ENCODE measurements around the gene MACROD2. TPM values are rescaled to one million over a fixed set of nuclear protein-coding genes. Genes with fewer than 3 reads are reported as not detected.

Gene MACROD2
- total RNA-seq, 1 experiment from 2014 or later = 1.6 TPM

GRCh38 chr20:14897608-14898007 lies 902.3 kb downstream of the MACROD2 start:
- H2BK15ac ChIP-seq (ENCODE audit: low read depth, low read length) = no peak overlapping the region
- H3K23ac ChIP-seq (ENCODE audit: insufficient read length, low read depth, low read length) = no peak overlapping the region
- no peak overlapping the region for H4K91ac ChIP-seq (ENCODE audit: insufficient read length, low read depth, low read length)
- no peak overlapping the region for H3T11ph ChIP-seq (ENCODE audit: low read length)
- Mint-ChIP-seq H3K27ac (no peak overlapping the region), H3K9me3 (peaks cover 5 to 6% of the 10 kb centered on the region in 2 experiments), H3K4me3 (no peak overlapping the region), H3K27me3 (ENCODE audit: low read depth) (no peaks in the 10 kb centered on the region), H3K4me1 (peaks cover 0 to 6% of the 10 kb centered on the region in 2 experiments; a peak in 1 of 4 replicates), H3K36me3 (ENCODE audit: insufficient read depth in 1 of 3, low read depth in 3 of 3) (peaks cover 0 to 6% (median 0%) of the 10 kb centered on the region in 3 experiments; a peak in 3 of 7 replicates)
- no peaks in the 10 kb centered on the region for H3K4me1 ChIP-seq (ENCODE audit: insufficient read depth, low read length)
- no peaks in the 10 kb centered on the region for H4K20me1 ChIP-seq (ENCODE audit: control insufficient read depth, insufficient read depth, insufficient read length)
- no peaks in the 10 kb centered on the region for H3K9me3 ChIP-seq (ENCODE audit: control insufficient read depth, low read depth, low read length)
- no CpG with 5 or more reads among the region's 1 CpG for WGBS (ENCODE audit: extremely low coverage, insufficient read length, low lambda C conversion rate)
- H2AK5ac ChIP-seq (ENCODE audit: insufficient read length, low read length) = no peak overlapping the region
- H4K5ac ChIP-seq (ENCODE audit: insufficient read length, low read depth, low read length) = no peak overlapping the region
- no peak for TF ChIP-seq CTCF (conservative IDR thresholded peaks at IDR 0.05)
- H3K27ac ChIP-seq (ENCODE audit: insufficient read length, low read depth, low read length) = no peak overlapping the region
- DNase-seq = no peak
- no peak overlapping the region for H2BK12ac ChIP-seq (ENCODE audit: insufficient read length, low read depth, low read length)
- no peak overlapping the region for H3K56ac ChIP-seq (ENCODE audit: insufficient read length, low read depth, low read length)
- no peak overlapping the region for H2BK5ac ChIP-seq (ENCODE audit: insufficient read length, low read length)
- no peak overlapping the region for H3K18ac ChIP-seq (ENCODE audit: insufficient read length, low read depth, low read length)
- H4K8ac ChIP-seq (replicated peaks; ENCODE audit: insufficient read length, low read depth, low read length) = no peak overlapping the region
- H3K9ac ChIP-seq (ENCODE audit: extremely low read depth, insufficient read length, low read length) = no peak overlapping the region
- H3K23me2 ChIP-seq (ENCODE audit: insufficient read length, low read depth, low read length, poor library complexity, severe bottlenecking) = no peaks in the 10 kb centered on the region
- H3K14ac ChIP-seq (ENCODE audit: insufficient read depth, low read length) = no peak overlapping the region
- no peaks in the 10 kb centered on the region for H3K27me3 ChIP-seq (ENCODE audit: insufficient read depth, low read length)
- no peak overlapping the region for H3K4me2 ChIP-seq (ENCODE audit: insufficient read depth, insufficient read length, low read length)
- H3K79me1 ChIP-seq (ENCODE audit: insufficient read depth, low read depth, low read length, poor library complexity, severe bottlenecking) = no peaks in the 10 kb centered on the region
- H2AFZ ChIP-seq (ENCODE audit: low read length) = no peak overlapping the region
- no peak overlapping the region for H2BK120ac ChIP-seq (ENCODE audit: low read depth, low read length, poor library complexity, severe bottlenecking)
- no peaks in the 10 kb centered on the region for H3K79me2 ChIP-seq (ENCODE audit: insufficient read depth, low read length)
- H3K4ac ChIP-seq (ENCODE audit: low read depth, low read length) = no peak overlapping the region
- no peak overlapping the region for H2BK20ac ChIP-seq (ENCODE audit: low read depth, low read length, poor library complexity, severe bottlenecking)

All from H9 (cell line).